OCI-LY3 (cell line): ENCODE measurements around the gene AKT3.

ENCODE experiments used
- H2AFZ ChIP-seq: fragments of 200-600, 300-600 bp; shearing (Covaris generic); 2 replicates; pipeline ENCODE4 v1.6.0; 2014; ENCODE audit warnings: antibody characterized with exemption, low read depth, low read length
- H3K27ac ChIP-seq: fragments of 200-600, 300-600 bp; sonication (generic); 2 replicates; pipeline ENCODE4 v1.5.1; 2014; ENCODE audit warnings: mild to moderate bottlenecking, low read length, moderate library complexity, mixed read lengths
- H3K27me3 ChIP-seq: fragments of 200-600, 300-600 bp; sonication (generic); 2 replicates; pipeline ENCODE4 v1.6.1; 2014; ENCODE audit warnings: low read depth, low read length, mixed read lengths
- H3K36me3 ChIP-seq: fragments of 200-600, 300-600 bp; sonication (generic); replicated peaks from 2 replicates; pipeline ENCODE3; 2014; ENCODE audit warnings: low read depth, low read length, mixed read lengths
- H3K4me1 ChIP-seq: fragments of 300-600, 200-600 bp; sonication (generic); 2 replicates; pipeline ENCODE4 v1.6.1; 2014; ENCODE audit warnings: low read length, mixed read lengths
- H3K4me2 ChIP-seq: fragments of 200-600, 300-600 bp; sonication (generic); 2 replicates; pipeline ENCODE4 v1.6.1; 2014; ENCODE audit warnings: low read length, mixed read lengths
- H3K4me3 ChIP-seq: fragments of 300-600, 200-600 bp; sonication (generic); 2 replicates; pipeline ENCODE4 v1.5.1; 2014; ENCODE audit warnings: antibody characterized with exemption, mild to moderate bottlenecking, low read length, moderate library complexity
- H3K79me2 ChIP-seq: fragments of 300-600, 200-600 bp; shearing (Covaris generic); 2 replicates; pipeline ENCODE4 v1.6.1; 2014; ENCODE audit warnings: mild to moderate bottlenecking, low read length, mixed read lengths
- H3K9ac ChIP-seq: fragments of 300-600, 200-600 bp; shearing (Covaris generic); 2 replicates; pipeline ENCODE4 v1.6.0; 2014; ENCODE audit warnings: mild to moderate bottlenecking, low read length, moderate library complexity
- H3K9me3 ChIP-seq: fragments of 200-600, 300-600 bp; shearing (Covaris generic); 2 replicates; pipeline ENCODE4 v1.6.1; 2014; ENCODE audit warnings: low read length, mixed read lengths; ENCODE audit not compliant: insufficient read depth
- H4K20me1 ChIP-seq: fragments of 200-600, 300-600 bp; sonication (generic); 2 replicates; pipeline ENCODE4 v1.6.1; 2016; ENCODE audit warnings: low read length, mixed read lengths; ENCODE audit not compliant: insufficient read depth
- CTCF ChIP-seq: fragments of 200-600, 300-600 bp; sonication (generic); IDR thresholded peaks from 2 replicates; pipeline ENCODE4 v1.5.1; 2014; ENCODE audit warnings: antibody characterized with exemption, low read length, low read depth
- EZH2phosphoT487 ChIP-seq: fragments of 200-600 bp; shearing (Covaris generic); IDR thresholded peaks from 2 replicates; pipeline ENCODE4 v1.6.1; 2018; ENCODE audit warnings: antibody characterized with exemption, mixed run types, low read depth

Gene AKT3

GRCh38 chr1:243465738-243466137, 384.3 kb downstream of the AKT3 start:
- H3K27me3 ChIP-seq = no peaks in the 10 kb centered on the region
- no peak for TF ChIP-seq EZH2phosphoT487
- TF ChIP-seq CTCF = no peak
- no peak overlapping the region for H3K27ac ChIP-seq
- H3K36me3 ChIP-seq = no peaks in the 10 kb centered on the region
- H3K9me3 ChIP-seq = no peaks in the 10 kb centered on the region
- H3K9ac ChIP-seq = no peak overlapping the region
- no peak overlapping the region for H3K4me3 ChIP-seq
- H4K20me1 ChIP-seq = no peaks in the 10 kb centered on the region
- H2AFZ ChIP-seq = no peak overlapping the region
- H3K79me2 ChIP-seq = no peaks in the 10 kb centered on the region
- H3K4me1 ChIP-seq = no peaks in the 10 kb centered on the region
- no peak overlapping the region for H3K4me2 ChIP-seq

- Histone ChIP-seq H3K9ac (no peak overlapping the region), H3K4me2 (no peak overlapping the region), H3K79me2 (no peaks in the 10 kb centered on the region), H3K27ac (no peak overlapping the region), H3K27me3 (no peaks in the 10 kb centered on the region), H3K4me3 (no peak overlapping the region), H3K9me3 (no peaks in the 10 kb centered on the region), H2AFZ (no peak overlapping the region), H4K20me1 (no peaks in the 10 kb centered on the region), H3K36me3 (no peaks in the 10 kb centered on the region), H3K4me1 (no peaks in the 10 kb centered on the region)
- TF ChIP-seq CTCF = no peak
- no peak for TF ChIP-seq EZH2phosphoT487
These were observed 385.0 kb downstream of the AKT3 start for GRCh38 chr1:243465081-243465480.

- no peak overlapping the region for H3K9ac ChIP-seq
- H3K27me3 ChIP-seq = no peaks in the 10 kb centered on the region
These were observed 386.9 kb downstream of the AKT3 start for GRCh38 chr1:243462929-243463697.

GRCh38 chr1:243461700-243462099, 388.3 kb downstream of the AKT3 start:
- Histone ChIP-seq H2AFZ (no peak overlapping the region), H3K9ac (no peak overlapping the region), H3K9me3 (no peaks in the 10 kb centered on the region), H3K36me3 (no peaks in the 10 kb centered on the region), H3K79me2 (no peaks in the 10 kb centered on the region), H4K20me1 (no peaks in the 10 kb centered on the region), H3K27me3 (no peaks in the 10 kb centered on the region), H3K4me2 (no peak overlapping the region), H3K4me3 (no peak overlapping the region), H3K4me1 (peaks cover 12% of the 10 kb centered on the region), H3K27ac (no peak overlapping the region)
- TF ChIP-seq CTCF = no peak
- no peak for TF ChIP-seq EZH2phosphoT487

More at GRCh38 chr1:243462929-243463697, 386.9 kb downstream of the AKT3 start:
- Histone ChIP-seq H2AFZ (no peak overlapping the region), H3K27ac (no peak overlapping the region), H3K9me3 (no peaks in the 10 kb centered on the region), H3K4me1 (peaks cover 12% of the 10 kb centered on the region), H3K36me3 (no peaks in the 10 kb centered on the region), H3K4me3 (no peak overlapping the region), H3K79me2 (no peaks in the 10 kb centered on the region), H4K20me1 (no peaks in the 10 kb centered on the region), H3K4me2 (no peak overlapping the region)
- no peak for TF ChIP-seq EZH2phosphoT487
- no peak for TF ChIP-seq CTCF
